GM19238 (cell line): ENCODE data around the gene CCDC154.
"Not testable (repeated sequence)": the region's sequence is repeated elsewhere in the genome, so short reads cannot be mapped to it uniquely, and the experiment has no call there.

Experiments
- DNase-seq: peaks from one replicate; pipeline ENCODE4 v3.0.0; 2011; ENCODE audit warnings: low spot score; ENCODE audit not compliant: insufficient read length

CCDC154 gene

GRCh38 chr16:1455190-1456171, 11.1 kb upstream of the CCDC154 start:
- no peak for DNase-seq

GRCh38 chr16:1454561-1454960, 10.2 kb upstream of the CCDC154 start:
- no peak for DNase-seq

GRCh38 chr16:1453316-1453715, 9.0 kb upstream of the CCDC154 start:
- no peak for DNase-seq

- no peak for DNase-seq
Measured at GRCh38 chr16:1452530-1452929, 8.2 kb upstream of the CCDC154 start.

GRCh38 chr16:1451702-1452392, 7.5 kb upstream of the CCDC154 start:
- DNase-seq = no peak

- DNase-seq = no peak
Measured at GRCh38 chr16:1450841-1451240, 6.5 kb upstream of the CCDC154 start.

GRCh38 chr16:1450218-1450617, 5.9 kb upstream of the CCDC154 start:
- no peak for DNase-seq

- DNase-seq = no peak
Measured at GRCh38 chr16:1449201-1449788, 4.9 kb upstream of the CCDC154 start.

GRCh38 chr16:1448536-1449116, 4.3 kb upstream of the CCDC154 start:
- no peak for DNase-seq

- no peak for DNase-seq
Measured at GRCh38 chr16:1447965-1448364, 3.6 kb upstream of the CCDC154 start.

- no peak for DNase-seq
Measured at GRCh38 chr16:1446296-1447080, 2.1 kb upstream of the CCDC154 start.

GRCh38 chr16:1445518-1446203, 1.3 kb upstream of the CCDC154 start:
- no peak for DNase-seq

GRCh38 chr16:1444730-1445517, 568 bp upstream of the CCDC154 start:
- no peak for DNase-seq

GRCh38 chr16:1443403-1443973, 868 bp downstream of the CCDC154 start:
- no peak for DNase-seq

GRCh38 chr16:1442697-1443096, 1.7 kb downstream of the CCDC154 start:
- DNase-seq = no peak

- no peak for DNase-seq
Measured at GRCh38 chr16:1441391-1441829, 2.9 kb downstream of the CCDC154 start.

GRCh38 chr16:1439699-1440074, 4.7 kb downstream of the CCDC154 start:
- DNase-seq = not testable (repeated sequence)

GRCh38 chr16:1439058-1439698, 5.2 kb downstream of the CCDC154 start:
- no peak for DNase-seq
